ENCODE data around the gene NSUN7.

DNA sequence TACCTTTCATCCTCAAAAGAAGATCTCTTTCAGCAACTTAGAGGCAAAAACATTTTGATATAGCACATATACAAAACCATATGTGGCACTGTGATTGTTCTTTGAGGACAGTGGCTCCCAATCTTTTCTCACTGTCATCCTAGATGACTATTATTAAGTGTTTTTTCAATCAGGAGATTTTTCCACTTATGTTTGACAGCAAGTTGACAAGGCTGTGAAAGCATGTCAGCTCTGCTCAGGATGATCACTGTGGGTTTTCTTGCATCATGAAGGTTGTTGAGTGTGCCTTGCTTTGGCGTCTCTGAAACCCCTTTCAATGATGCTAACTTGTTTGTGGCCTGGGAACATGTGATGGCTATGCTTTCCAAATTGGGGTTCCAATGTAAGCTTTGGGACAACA lies 20.2 kb upstream of the NSUN7 start:
- TF ChIP-seq, protein P1, sequence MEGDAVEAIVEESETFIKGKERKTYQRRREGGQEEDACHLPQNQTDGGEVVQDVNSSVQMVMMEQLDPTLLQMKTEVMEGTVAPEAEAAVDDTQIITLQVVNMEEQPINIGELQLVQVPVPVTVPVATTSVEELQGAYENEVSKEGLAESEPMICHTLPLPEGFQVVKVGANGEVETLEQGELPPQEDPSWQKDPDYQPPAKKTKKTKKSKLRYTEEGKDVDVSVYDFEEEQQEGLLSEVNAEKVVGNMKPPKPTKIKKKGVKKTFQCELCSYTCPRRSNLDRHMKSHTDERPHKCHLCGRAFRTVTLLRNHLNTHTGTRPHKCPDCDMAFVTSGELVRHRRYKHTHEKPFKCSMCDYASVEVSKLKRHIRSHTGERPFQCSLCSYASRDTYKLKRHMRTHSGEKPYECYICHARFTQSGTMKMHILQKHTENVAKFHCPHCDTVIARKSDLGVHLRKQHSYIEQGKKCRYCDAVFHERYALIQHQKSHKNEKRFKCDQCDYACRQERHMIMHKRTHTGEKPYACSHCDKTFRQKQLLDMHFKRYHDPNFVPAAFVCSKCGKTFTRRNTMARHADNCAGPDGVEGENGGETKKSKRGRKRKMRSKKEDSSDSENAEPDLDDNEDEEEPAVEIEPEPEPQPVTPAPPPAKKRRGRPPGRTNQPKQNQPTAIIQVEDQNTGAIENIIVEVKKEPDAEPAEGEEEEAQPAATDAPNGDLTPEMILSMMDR (conservative IDR thresholded peaks at IDR 0.05; ENCODE audit: low read depth, low read length), result no peak
- no peak for TF ChIP-seq EZH2 (IDR thresholded peaks at IDR 0.05; ENCODE audit: borderline replicate concordance, low read depth, low read length, poor library complexity, severe bottlenecking)
